ENCODE data around the gene ARG2.

GRCh38 chr14:67668559-67668958 is 48.8 kb downstream of the ARG2 start:
- TF ChIP-seq, protein P1, sequence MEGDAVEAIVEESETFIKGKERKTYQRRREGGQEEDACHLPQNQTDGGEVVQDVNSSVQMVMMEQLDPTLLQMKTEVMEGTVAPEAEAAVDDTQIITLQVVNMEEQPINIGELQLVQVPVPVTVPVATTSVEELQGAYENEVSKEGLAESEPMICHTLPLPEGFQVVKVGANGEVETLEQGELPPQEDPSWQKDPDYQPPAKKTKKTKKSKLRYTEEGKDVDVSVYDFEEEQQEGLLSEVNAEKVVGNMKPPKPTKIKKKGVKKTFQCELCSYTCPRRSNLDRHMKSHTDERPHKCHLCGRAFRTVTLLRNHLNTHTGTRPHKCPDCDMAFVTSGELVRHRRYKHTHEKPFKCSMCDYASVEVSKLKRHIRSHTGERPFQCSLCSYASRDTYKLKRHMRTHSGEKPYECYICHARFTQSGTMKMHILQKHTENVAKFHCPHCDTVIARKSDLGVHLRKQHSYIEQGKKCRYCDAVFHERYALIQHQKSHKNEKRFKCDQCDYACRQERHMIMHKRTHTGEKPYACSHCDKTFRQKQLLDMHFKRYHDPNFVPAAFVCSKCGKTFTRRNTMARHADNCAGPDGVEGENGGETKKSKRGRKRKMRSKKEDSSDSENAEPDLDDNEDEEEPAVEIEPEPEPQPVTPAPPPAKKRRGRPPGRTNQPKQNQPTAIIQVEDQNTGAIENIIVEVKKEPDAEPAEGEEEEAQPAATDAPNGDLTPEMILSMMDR (IDR thresholded peaks at IDR 0.05 in 2 of 3, conservative IDR thresholded peaks at IDR 0.05 in 1 of 3; ENCODE audit: borderline replicate concordance in 1 of 3, insufficient read depth in 1 of 3, low read depth in 2 of 3, low read length in 2 of 3), result no peak
- TF ChIP-seq ZNF274 (IDR thresholded peaks at IDR 0.05; ENCODE audit: low read depth, low read length) (no peak), EZH2phosphoT487 (IDR thresholded peaks at IDR 0.05; ENCODE audit: borderline replicate concordance) (no peak), POLR2A (IDR thresholded peaks at IDR 0.05; ENCODE audit: borderline replicate concordance, extremely low read depth, insufficient read depth, insufficient read length) (no peak), POLR2AphosphoS5 (IDR thresholded peaks at IDR 0.05; ENCODE audit: low read depth, low read length) (no peak), JUND (IDR thresholded peaks at IDR 0.05) (no peak), ZFX (IDR thresholded peaks at IDR 0.05) (no peak), SP1 (IDR thresholded peaks at IDR 0.05; ENCODE audit: low read depth) (no peak), MAX (IDR thresholded peaks at IDR 0.05) (no peak)
- TF ChIP-seq, protein P2, sequence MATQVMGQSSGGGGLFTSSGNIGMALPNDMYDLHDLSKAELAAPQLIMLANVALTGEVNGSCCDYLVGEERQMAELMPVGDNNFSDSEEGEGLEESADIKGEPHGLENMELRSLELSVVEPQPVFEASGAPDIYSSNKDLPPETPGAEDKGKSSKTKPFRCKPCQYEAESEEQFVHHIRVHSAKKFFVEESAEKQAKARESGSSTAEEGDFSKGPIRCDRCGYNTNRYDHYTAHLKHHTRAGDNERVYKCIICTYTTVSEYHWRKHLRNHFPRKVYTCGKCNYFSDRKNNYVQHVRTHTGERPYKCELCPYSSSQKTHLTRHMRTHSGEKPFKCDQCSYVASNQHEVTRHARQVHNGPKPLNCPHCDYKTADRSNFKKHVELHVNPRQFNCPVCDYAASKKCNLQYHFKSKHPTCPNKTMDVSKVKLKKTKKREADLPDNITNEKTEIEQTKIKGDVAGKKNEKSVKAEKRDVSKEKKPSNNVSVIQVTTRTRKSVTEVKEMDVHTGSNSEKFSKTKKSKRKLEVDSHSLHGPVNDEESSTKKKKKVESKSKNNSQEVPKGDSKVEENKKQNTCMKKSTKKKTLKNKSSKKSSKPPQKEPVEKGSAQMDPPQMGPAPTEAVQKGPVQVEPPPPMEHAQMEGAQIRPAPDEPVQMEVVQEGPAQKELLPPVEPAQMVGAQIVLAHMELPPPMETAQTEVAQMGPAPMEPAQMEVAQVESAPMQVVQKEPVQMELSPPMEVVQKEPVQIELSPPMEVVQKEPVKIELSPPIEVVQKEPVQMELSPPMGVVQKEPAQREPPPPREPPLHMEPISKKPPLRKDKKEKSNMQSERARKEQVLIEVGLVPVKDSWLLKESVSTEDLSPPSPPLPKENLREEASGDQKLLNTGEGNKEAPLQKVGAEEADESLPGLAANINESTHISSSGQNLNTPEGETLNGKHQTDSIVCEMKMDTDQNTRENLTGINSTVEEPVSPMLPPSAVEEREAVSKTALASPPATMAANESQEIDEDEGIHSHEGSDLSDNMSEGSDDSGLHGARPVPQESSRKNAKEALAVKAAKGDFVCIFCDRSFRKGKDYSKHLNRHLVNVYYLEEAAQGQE (IDR thresholded peaks at IDR 0.05; ENCODE audit: low read depth), result no peak
- TF ChIP-seq, protein P3, sequence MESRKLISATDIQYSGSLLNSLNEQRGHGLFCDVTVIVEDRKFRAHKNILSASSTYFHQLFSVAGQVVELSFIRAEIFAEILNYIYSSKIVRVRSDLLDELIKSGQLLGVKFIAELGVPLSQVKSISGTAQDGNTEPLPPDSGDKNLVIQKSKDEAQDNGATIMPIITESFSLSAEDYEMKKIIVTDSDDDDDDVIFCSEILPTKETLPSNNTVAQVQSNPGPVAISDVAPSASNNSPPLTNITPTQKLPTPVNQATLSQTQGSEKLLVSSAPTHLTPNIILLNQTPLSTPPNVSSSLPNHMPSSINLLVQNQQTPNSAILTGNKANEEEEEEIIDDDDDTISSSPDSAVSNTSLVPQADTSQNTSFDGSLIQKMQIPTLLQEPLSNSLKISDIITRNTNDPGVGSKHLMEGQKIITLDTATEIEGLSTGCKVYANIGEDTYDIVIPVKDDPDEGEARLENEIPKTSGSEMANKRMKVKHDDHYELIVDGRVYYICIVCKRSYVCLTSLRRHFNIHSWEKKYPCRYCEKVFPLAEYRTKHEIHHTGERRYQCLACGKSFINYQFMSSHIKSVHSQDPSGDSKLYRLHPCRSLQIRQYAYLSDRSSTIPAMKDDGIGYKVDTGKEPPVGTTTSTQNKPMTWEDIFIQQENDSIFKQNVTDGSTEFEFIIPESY (IDR thresholded peaks at IDR 0.05; ENCODE audit: extremely low read depth, insufficient replicate concordance, low read length), result no peak
